ENCODE data around the gene CACNG7.

- TF ChIP-seq CTCF (IDR thresholded peaks at IDR 0.05; ENCODE audit: poor library complexity, severe bottlenecking) (no peak), POLR2AphosphoS5 (IDR thresholded peaks at IDR 0.05) (no peak)
- TF ChIP-seq, protein P1, sequence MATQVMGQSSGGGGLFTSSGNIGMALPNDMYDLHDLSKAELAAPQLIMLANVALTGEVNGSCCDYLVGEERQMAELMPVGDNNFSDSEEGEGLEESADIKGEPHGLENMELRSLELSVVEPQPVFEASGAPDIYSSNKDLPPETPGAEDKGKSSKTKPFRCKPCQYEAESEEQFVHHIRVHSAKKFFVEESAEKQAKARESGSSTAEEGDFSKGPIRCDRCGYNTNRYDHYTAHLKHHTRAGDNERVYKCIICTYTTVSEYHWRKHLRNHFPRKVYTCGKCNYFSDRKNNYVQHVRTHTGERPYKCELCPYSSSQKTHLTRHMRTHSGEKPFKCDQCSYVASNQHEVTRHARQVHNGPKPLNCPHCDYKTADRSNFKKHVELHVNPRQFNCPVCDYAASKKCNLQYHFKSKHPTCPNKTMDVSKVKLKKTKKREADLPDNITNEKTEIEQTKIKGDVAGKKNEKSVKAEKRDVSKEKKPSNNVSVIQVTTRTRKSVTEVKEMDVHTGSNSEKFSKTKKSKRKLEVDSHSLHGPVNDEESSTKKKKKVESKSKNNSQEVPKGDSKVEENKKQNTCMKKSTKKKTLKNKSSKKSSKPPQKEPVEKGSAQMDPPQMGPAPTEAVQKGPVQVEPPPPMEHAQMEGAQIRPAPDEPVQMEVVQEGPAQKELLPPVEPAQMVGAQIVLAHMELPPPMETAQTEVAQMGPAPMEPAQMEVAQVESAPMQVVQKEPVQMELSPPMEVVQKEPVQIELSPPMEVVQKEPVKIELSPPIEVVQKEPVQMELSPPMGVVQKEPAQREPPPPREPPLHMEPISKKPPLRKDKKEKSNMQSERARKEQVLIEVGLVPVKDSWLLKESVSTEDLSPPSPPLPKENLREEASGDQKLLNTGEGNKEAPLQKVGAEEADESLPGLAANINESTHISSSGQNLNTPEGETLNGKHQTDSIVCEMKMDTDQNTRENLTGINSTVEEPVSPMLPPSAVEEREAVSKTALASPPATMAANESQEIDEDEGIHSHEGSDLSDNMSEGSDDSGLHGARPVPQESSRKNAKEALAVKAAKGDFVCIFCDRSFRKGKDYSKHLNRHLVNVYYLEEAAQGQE (IDR thresholded peaks at IDR 0.05; ENCODE audit: borderline replicate concordance), result no peak
Observed at GRCh38 chr19:53992815-53993214, 83.7 kb downstream of the CACNG7 start.
